ENCODE measurements around the gene ZNF771. TPM values are rescaled to one million over a fixed set of nuclear protein-coding genes. Genes with fewer than 3 reads are reported as not detected.
A peak's percentile ranks its signal among the peaks of the same experiment; 100 is the strongest.

Gene ZNF771
- total and polyA plus RNA-seq, 9 of the 15 experiments (the other 6 are each of a cell fraction or from before 2014, with no cell fraction given) = 1.5 to 12.6 (median 4.4) TPM

DNA sequence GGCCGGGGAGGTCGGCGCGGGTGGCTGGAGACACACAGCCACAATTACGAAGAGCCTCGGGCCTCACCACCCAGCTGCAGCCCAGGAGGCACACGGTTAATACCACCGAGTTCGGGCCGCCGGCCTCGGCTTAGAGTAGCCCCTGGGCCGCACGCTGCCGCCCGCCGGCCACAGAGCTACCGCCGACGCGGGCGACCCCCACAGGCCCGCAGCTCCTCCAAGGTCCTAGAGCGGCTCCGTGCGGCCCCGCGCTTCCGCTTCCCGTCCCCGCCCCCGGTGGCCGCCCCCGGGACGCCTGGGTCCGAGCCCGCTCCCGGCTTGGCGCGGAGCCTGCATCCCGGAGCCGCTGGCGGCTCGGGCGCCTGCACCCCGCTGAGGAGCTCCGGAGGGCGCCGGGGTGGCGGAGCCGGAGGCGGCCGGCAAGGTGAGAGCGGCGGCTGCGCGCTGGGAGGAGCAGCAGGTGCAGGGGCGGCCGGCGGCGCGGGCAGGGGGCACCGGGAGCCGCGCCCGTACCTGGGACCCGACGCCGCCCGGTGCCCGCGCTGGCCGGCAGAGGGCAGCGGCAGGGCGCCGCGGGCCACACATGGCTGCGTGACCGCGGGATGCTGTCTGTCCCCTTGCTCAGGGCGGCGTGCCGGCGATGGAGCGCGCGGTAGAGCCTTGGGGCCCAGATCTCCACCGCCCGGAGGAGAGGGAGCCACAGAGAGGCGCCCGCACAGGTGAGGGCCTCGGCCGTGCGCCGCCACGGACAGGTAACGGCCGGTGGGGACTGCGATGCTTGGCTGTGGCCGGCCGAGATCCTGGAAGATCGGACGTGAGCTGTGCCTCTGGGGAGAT lies 12.0 kb upstream of the ZNF771 start, which contains the start of gene ZNF48 (continued):
- TF ChIP-seq, protein P1, sequence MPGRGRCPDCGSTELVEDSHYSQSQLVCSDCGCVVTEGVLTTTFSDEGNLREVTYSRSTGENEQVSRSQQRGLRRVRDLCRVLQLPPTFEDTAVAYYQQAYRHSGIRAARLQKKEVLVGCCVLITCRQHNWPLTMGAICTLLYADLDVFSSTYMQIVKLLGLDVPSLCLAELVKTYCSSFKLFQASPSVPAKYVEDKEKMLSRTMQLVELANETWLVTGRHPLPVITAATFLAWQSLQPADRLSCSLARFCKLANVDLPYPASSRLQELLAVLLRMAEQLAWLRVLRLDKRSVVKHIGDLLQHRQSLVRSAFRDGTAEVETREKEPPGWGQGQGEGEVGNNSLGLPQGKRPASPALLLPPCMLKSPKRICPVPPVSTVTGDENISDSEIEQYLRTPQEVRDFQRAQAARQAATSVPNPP (IDR thresholded peaks at IDR 0.05; ENCODE audit: borderline replicate concordance, insufficient read depth, insufficient read length) = no peak
- no peak for TF ChIP-seq NR1H2 (CRISPR knock-in tag; IDR thresholded peaks at IDR 0.05)
- TF ChIP-seq MAZ (CRISPR knock-in tag; conservative IDR thresholded peaks at IDR 0.05 in 1 of 2, IDR thresholded peaks at IDR 0.05 in 1 of 2) = peak; percentile 67 to 81; a peak in 3 of 4 replicates
- no peak for TF ChIP-seq TCF7L2 (IDR thresholded peaks at IDR 0.05; ENCODE audit: low read depth, low read length)
- TF ChIP-seq FIP1L1 (IDR thresholded peaks at IDR 0.05; ENCODE audit: low read depth, low read length, poor library complexity, severe bottlenecking) = peak; percentile 67
- no peak for TF ChIP-seq ZNF316 (IDR thresholded peaks at IDR 0.05)
- peak; percentile 19 to 81; a peak in 1 of 4 replicates for TF ChIP-seq SIN3A (IDR thresholded peaks at IDR 0.05; ENCODE audit: borderline replicate concordance in 2 of 2, control insufficient read depth in 1 of 2, low read depth in 2 of 2, low read length in 2 of 2)
- no peak for TF ChIP-seq ZNF586 (CRISPR knock-in tag; conservative IDR thresholded peaks at IDR 0.05)
- no peak for TF ChIP-seq HSF4 (CRISPR knock-in tag; IDR thresholded peaks at IDR 0.05; ENCODE audit: borderline replicate concordance)
- TF ChIP-seq, protein P2, sequence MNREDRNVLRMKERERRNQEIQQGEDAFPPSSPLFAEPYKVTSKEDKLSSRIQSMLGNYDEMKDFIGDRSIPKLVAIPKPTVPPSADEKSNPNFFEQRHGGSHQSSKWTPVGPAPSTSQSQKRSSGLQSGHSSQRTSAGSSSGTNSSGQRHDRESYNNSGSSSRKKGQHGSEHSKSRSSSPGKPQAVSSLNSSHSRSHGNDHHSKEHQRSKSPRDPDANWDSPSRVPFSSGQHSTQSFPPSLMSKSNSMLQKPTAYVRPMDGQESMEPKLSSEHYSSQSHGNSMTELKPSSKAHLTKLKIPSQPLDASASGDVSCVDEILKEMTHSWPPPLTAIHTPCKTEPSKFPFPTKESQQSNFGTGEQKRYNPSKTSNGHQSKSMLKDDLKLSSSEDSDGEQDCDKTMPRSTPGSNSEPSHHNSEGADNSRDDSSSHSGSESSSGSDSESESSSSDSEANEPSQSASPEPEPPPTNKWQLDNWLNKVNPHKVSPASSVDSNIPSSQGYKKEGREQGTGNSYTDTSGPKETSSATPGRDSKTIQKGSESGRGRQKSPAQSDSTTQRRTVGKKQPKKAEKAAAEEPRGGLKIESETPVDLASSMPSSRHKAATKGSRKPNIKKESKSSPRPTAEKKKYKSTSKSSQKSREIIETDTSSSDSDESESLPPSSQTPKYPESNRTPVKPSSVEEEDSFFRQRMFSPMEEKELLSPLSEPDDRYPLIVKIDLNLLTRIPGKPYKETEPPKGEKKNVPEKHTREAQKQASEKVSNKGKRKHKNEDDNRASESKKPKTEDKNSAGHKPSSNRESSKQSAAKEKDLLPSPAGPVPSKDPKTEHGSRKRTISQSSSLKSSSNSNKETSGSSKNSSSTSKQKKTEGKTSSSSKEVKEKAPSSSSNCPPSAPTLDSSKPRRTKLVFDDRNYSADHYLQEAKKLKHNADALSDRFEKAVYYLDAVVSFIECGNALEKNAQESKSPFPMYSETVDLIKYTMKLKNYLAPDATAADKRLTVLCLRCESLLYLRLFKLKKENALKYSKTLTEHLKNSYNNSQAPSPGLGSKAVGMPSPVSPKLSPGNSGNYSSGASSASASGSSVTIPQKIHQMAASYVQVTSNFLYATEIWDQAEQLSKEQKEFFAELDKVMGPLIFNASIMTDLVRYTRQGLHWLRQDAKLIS (CRISPR knock-in tag; IDR thresholded peaks at IDR 0.05) = no peak
- no peak for TF ChIP-seq ETV1 (tag; conservative IDR thresholded peaks at IDR 0.05; ENCODE audit: low read depth)
- no peak for TF ChIP-seq IRF2 (CRISPR knock-in tag; IDR thresholded peaks at IDR 0.05)
- TF ChIP-seq SREBF2 (CRISPR knock-in tag; IDR thresholded peaks at IDR 0.05) = no peak
- TF ChIP-seq KLF16 (IDR thresholded peaks at IDR 0.05) = no peak
- no peak for TF ChIP-seq MTF1 (CRISPR knock-in tag; IDR thresholded peaks at IDR 0.05; ENCODE audit: borderline replicate concordance)
- TF ChIP-seq ARNT (IDR thresholded peaks at IDR 0.05) = no peak
- TF ChIP-seq ZNF354B (CRISPR knock-in tag; IDR thresholded peaks at IDR 0.05) = no peak
- no peak for TF ChIP-seq MCM5 (IDR thresholded peaks at IDR 0.05; ENCODE audit: low read depth)
- TF ChIP-seq GATAD2A (IDR thresholded peaks at IDR 0.05) = 0 out of 2 replicates have a peak, but pooled peaks have one; percentile 28
- no peak for TF ChIP-seq FOXJ2 (tag; IDR thresholded peaks at IDR 0.05)
- peak; percentile 67; the same call in 1 of the 2 replicates for TF ChIP-seq CREM (IDR thresholded peaks at IDR 0.05; ENCODE audit: low read depth)
- TF ChIP-seq, protein P3, sequence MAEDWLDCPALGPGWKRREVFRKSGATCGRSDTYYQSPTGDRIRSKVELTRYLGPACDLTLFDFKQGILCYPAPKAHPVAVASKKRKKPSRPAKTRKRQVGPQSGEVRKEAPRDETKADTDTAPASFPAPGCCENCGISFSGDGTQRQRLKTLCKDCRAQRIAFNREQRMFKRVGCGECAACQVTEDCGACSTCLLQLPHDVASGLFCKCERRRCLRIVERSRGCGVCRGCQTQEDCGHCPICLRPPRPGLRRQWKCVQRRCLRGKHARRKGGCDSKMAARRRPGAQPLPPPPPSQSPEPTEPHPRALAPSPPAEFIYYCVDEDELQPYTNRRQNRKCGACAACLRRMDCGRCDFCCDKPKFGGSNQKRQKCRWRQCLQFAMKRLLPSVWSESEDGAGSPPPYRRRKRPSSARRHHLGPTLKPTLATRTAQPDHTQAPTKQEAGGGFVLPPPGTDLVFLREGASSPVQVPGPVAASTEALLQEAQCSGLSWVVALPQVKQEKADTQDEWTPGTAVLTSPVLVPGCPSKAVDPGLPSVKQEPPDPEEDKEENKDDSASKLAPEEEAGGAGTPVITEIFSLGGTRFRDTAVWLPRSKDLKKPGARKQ (CRISPR knock-in tag; IDR thresholded peaks at IDR 0.05) = no peak
- no peak for TF ChIP-seq PHF21A (IDR thresholded peaks at IDR 0.05; ENCODE audit: borderline replicate concordance, low read depth)
- TF ChIP-seq POLR2A (conservative IDR thresholded peaks at IDR 0.05) = peak; percentile 68

All from K562 (cell line).